GM18498 (cell line): ENCODE measurements around the gene PRDM16.

ENCODE experiments used
- ATAC-seq: cut with Tn5 transposase; IDR thresholded peaks from one replicate; pipeline ENCODE4 v1.9.1; 2021; ENCODE audit warnings: mild to moderate bottlenecking, moderate library complexity; ENCODE audit not compliant: unreplicated experiment

The PRDM16 gene

GRCh38 chr1:3219005-3219790, 150.2 kb downstream of the PRDM16 start:
- no peak for ATAC-seq

GRCh38 chr1:3219791-3220467, 150.9 kb downstream of the PRDM16 start:
- ATAC-seq = no peak

GRCh38 chr1:3221112-3222041, 152.4 kb downstream of the PRDM16 start:
- no peak for ATAC-seq

- ATAC-seq = no peak
Observed at GRCh38 chr1:3222042-3222692, 153.2 kb downstream of the PRDM16 start.

- no peak for ATAC-seq
Observed at GRCh38 chr1:3225661-3226060, 156.7 kb downstream of the PRDM16 start.

- ATAC-seq = no peak
Observed at GRCh38 chr1:3226191-3226590, 157.2 kb downstream of the PRDM16 start.

GRCh38 chr1:3226701-3227350, 157.8 kb downstream of the PRDM16 start:
- no peak for ATAC-seq

GRCh38 chr1:3227351-3227704, 158.3 kb downstream of the PRDM16 start:
- ATAC-seq = no peak

- no peak for ATAC-seq
Observed at GRCh38 chr1:3227893-3228292, 158.9 kb downstream of the PRDM16 start.

- no peak for ATAC-seq
Observed at GRCh38 chr1:3229081-3229725, 160.2 kb downstream of the PRDM16 start.

- no peak for ATAC-seq
Observed at GRCh38 chr1:3230553-3230952, 161.6 kb downstream of the PRDM16 start.

- no peak for ATAC-seq
Observed at GRCh38 chr1:3231245-3231644, 162.2 kb downstream of the PRDM16 start.

- no peak for ATAC-seq
Observed at GRCh38 chr1:3231826-3232225, 162.8 kb downstream of the PRDM16 start.

GRCh38 chr1:3233031-3233430, 164.0 kb downstream of the PRDM16 start:
- ATAC-seq = no peak

GRCh38 chr1:3233551-3233950, 164.5 kb downstream of the PRDM16 start:
- ATAC-seq = no peak

GRCh38 chr1:3234281-3234680, 165.3 kb downstream of the PRDM16 start:
- no peak for ATAC-seq

- no peak for ATAC-seq
Observed at GRCh38 chr1:3234956-3235355, 166.0 kb downstream of the PRDM16 start.

GRCh38 chr1:3235496-3235895, 166.5 kb downstream of the PRDM16 start:
- no peak for ATAC-seq

- no peak for ATAC-seq
Observed at GRCh38 chr1:3236361-3236760, 167.4 kb downstream of the PRDM16 start.

- no peak for ATAC-seq
Observed at GRCh38 chr1:3236955-3237354, 168.0 kb downstream of the PRDM16 start.
